Cardiac fibroblast (primary cell): ENCODE results near the gene UBFD1.
"Not testable (repeated sequence)": the region's sequence is repeated elsewhere in the genome, so short reads cannot be mapped to it uniquely, and the experiment has no call there.

ENCODE experiments used
- DNase-seq, 2 donors: peaks; one replicate each; pipeline versions ENCODE4 v3.0.0 to v3.0.0-alpha.2; 2010; ENCODE audit warnings: low read depth in 2 of 2
- H3K4me3 ChIP-seq, 2 donors: replicated peaks in 1 of 2; 1 replicate in 1 of 2; 2 replicates in 1 of 2; pipeline ENCODE4 v1.5.1; 2011; ENCODE audit warnings: low read depth in 2 of 2, low read length in 2 of 2, mild to moderate bottlenecking in 2 of 2, moderate library complexity in 1 of 2
- TF ChIP-seq, protein P1 (sequence below): IDR thresholded peaks from one replicate; pipeline ENCODE4 v1.5.1; 2011; ENCODE audit warnings: low read depth, mild to moderate bottlenecking, low read length, inconsistent platforms

Gene UBFD1

DNA sequence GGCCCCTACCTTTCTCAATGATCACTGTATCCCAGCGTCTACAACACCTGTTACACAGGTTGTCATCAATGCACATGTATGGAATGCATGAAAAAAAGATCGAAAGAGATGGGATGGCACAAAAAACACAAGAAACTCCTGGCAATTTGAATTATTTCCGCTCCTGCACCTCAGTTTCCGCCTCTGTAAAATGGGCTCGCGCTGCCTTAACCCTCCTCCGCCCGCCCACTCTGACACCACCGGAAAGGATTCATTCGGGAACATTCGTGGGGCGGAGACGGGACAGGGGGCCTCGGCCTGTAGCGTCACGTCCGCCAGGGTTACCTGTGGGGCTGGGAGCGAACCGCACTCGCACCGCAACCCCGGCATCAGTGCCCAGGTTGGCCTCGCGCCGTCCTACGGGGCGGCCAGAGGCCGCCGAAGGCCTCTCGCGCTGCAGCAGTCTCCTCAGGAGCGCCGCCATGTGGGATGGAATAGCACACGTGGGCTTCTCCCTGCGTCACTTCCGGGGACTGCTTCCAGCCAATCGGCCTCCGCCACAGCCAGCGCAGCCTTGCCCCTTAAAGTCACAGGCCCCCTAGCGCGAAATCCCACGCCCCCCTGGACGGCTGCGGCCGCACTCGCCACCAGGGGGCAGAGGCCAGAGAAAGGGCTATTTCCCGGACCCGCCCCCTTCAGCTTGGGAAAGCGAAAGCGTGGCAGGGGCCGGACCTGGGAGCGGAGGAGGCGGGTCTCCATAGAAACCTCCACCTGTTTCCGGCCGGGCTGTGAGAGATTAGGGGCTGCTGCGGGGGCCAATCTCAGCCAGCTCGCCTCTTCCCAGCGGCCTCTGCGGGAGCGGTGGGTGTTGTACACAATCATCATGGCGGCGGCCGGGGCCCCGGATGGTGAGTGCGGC, at the start of gene UBFD1, which contains the start of gene EARS2:
TSS of gene UBFD1 (plus strand) at position 847 of the 898 bp plus-strand sequence. CDS start at position 863, 16 bp downstream.
TSS of gene EARS2 (minus strand) at position 470 of the 898 bp plus-strand sequence. CDS start at position 463, 7 bp downstream.
- TF ChIP-seq, protein P1, sequence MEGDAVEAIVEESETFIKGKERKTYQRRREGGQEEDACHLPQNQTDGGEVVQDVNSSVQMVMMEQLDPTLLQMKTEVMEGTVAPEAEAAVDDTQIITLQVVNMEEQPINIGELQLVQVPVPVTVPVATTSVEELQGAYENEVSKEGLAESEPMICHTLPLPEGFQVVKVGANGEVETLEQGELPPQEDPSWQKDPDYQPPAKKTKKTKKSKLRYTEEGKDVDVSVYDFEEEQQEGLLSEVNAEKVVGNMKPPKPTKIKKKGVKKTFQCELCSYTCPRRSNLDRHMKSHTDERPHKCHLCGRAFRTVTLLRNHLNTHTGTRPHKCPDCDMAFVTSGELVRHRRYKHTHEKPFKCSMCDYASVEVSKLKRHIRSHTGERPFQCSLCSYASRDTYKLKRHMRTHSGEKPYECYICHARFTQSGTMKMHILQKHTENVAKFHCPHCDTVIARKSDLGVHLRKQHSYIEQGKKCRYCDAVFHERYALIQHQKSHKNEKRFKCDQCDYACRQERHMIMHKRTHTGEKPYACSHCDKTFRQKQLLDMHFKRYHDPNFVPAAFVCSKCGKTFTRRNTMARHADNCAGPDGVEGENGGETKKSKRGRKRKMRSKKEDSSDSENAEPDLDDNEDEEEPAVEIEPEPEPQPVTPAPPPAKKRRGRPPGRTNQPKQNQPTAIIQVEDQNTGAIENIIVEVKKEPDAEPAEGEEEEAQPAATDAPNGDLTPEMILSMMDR = peak; percentile 95
- H3K4me3 ChIP-seq = peak within 1 kb of the TSS; percentile 85
- peak; percentile 99 for DNase-seq

DNA sequence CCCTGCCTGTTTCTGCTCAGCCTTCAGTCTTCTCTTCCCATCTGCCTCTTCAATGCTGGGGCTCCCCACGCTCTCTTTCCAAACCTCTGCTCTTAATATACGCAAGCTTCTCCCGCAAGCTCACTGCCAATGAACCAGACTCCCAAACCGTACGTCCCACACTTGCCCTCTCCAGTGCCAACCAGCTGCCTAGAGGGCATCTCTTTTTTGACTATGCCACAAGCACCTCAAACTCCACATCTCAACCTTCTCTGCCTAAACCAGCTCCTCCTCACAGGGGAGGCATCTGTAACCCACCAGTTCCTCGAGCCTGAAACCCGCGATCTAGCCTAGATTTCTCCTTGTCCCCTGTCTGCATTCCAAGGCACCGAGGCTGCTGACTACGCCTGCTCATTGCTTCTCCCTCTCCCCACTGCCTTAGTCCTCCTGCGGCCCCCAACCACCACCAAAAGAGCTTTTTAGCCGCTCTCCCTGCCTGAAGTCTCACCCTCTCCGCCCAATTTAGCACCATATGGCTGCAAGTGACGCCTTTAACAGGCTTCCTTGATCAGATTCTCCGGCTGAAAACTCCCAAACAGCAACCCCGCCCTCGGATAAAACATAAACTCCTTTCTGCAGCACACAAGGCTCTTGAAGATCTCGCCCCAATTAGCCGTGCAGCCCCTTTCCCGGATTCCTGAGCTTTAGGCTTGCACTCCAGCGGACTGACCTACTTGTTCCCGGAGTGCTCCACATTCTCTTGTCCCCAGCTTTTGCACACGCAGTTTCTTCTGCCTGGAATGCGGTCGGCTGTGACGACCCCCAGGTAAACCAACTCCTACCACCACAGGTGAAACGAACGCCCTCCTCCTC, 48.7 kb upstream of the UBFD1 start:
- peak; percentile 23 to 24 for DNase-seq
- peak overlapping the region; percentile 69 to 71 for H3K4me3 ChIP-seq
- TF ChIP-seq, protein P1 = no peak

DNA sequence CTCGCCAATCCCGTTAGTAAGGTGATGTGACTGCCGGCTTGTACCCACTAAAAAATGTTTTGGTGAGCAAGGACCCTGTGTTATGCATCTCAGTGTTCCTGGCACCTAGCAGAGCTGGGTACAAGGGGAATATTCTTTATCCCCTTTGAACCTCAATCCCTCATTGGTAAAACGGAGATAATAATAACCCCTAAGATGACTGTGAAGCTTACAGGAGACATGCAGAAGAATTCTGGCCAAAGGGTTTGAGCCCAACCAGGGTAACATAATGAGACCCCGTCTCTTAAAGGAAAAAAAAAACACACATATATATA, 48.1 kb upstream of the UBFD1 start:
- TF ChIP-seq, protein P1 = no peak
- DNase-seq = no peak
- H3K4me3 ChIP-seq = peak overlapping the region; percentile 69 to 71

GRCh38 chr16:23509782-23510163, 47.8 kb upstream of the UBFD1 start:
- peak overlapping the region; percentile 69 to 71 for H3K4me3 ChIP-seq
- TF ChIP-seq, protein P1 = no peak
- peak; percentile 19 to 37 for DNase-seq

DNA sequence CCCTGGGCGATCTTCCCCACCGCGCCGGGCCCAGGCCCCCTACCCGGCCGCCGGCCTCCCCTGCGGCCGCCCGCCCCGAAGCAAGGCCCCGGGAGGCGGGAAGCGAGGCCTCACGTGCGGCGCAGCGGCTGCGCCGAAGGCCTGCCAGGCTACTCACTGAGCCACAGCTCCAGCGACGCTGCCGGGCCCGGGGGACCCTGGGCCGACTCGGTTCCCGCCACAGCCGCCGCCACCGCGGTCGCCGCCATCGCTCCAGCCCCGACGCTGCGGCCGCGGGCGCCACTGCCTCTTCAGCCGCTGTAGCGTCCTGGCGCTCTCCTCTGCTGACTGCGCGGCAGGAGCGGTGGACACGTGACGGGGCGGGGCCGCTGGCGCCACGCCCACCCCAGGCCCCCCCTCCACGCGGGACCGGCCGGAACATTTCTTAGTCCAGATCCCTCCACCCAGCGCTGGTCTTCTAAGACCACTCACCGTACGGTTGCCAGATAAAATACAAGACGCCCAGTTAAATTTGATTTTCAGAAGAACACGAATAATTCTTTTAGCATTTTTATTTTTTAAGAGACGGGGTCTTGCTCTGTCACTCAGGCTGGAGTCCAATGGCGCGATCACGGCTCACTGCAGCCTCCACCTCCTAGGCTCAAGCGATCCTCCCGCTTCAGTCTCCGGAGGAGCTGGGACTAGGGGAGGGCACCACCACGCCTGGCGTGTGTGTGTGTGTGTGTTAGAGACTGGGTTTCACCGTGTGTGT, 47.2 kb upstream of the UBFD1 start, which contains the start of gene GGA2:
TSS of gene GGA2 (minus strand) at position 331 of the 751 bp plus-strand sequence. CDS start at position 248, 83 bp downstream.
- peak; percentile 73 to 87 for DNase-seq
- peak within 1 kb of the TSS; percentile 69 to 71 for H3K4me3 ChIP-seq
- TF ChIP-seq, protein P1 = no peak

DNA sequence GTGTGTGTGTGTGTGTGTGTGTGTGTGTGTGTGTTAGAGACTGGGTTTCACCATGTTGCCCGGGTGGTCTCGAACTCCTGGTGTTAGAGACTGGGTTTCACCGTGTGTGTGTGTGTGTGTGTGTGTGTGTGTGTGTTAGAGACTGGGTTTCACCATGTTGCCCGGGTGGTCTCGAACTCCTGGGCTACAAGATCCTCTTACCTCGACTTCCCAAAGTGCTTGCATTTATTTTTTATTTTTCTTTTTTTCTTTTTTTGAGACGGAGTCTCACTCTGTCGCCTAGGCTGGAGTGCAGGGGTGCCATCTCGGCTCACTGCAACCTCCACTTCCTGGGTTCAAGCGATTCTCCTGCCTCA, 46.6 kb upstream of the UBFD1 start:
- DNase-seq = not testable (repeated sequence)
- peak overlapping the region; percentile 69 to 71 for H3K4me3 ChIP-seq
